ENCODE results near the gene TDRD1. TPM values are rescaled to one million over a fixed set of nuclear protein-coding genes. Genes with fewer than 3 reads are reported as not detected.
A peak's percentile ranks its signal among the peaks of the same experiment; 100 is the strongest.

TDRD1 gene
- total and polyA plus RNA-seq, 9 of the 15 experiments (the other 6 are each of a cell fraction or from before 2014, with no cell fraction given), result not detected

DNA sequence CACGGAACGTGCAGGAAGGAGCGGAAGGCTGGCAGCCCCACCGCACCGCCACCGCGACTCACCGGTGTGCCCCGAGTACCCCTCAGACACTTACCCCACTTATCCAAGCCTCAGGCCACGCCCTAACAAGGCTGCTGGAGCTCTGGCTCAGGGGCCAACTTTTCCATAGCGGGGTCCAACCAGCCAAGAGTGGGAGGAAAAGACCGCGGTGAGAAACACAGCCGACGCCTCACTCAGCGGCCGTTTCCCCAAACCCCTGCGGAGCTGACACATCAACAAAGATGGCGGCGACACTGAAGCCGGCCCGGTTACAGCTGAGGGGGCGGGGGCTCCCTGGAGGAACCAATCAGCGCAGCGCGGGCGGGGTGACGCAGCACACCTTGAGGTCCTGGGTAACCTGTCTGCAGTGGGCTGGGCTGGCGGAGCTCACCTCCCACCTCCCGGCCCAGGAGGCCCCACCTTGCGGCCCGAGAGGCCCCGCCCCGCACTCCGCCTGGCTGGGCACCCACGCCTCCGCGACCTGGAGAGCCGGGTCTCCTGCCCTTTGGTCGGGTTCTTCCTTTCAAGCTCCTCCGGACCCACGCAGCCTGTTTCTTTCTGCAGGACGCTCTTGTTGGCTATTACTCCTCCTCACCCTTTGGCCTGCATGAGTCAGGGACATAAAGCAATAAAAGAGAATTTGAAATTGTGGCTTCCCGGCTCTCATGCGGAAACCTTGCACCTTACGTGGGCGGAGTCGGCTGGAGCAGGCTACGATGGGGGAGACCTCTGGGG is 5.0 kb upstream of the TDRD1 start, which contains the start of gene CCDC186 (continued):
- TF ChIP-seq E2F4 (CRISPR knock-in tag; IDR thresholded peaks at IDR 0.05; ENCODE audit: low read depth) (0 out of 2 replicates have a peak, but pooled peaks have one; percentile 25), SP2 (IDR thresholded peaks at IDR 0.05; ENCODE audit: extremely low read depth, low read depth, low read length, poor library complexity, severe bottlenecking) (no peak), ZEB2 (IDR thresholded peaks at IDR 0.05) (peak; percentile 94), DEAF1 (CRISPR knock-in tag; IDR thresholded peaks at IDR 0.05) (no peak), USF2 (CRISPR knock-in tag; IDR thresholded peaks at IDR 0.05) (no peak), ZSCAN32 (CRISPR knock-in tag; IDR thresholded peaks at IDR 0.05) (no peak), C11orf30 (IDR thresholded peaks at IDR 0.05; ENCODE audit: low read depth) (peak; percentile 81), ATF7 (IDR thresholded peaks at IDR 0.05) (no peak; the same call in 1 of the 2 replicates), CREM (IDR thresholded peaks at IDR 0.05; ENCODE audit: low read depth) (peak; percentile 56; the same call in 1 of the 2 replicates), MAZ (CRISPR knock-in tag; conservative IDR thresholded peaks at IDR 0.05 in 1 of 2, IDR thresholded peaks at IDR 0.05 in 1 of 2) (peak in 1 of 2 experiments; percentile 53; a peak in 2 of 4 replicates), CTCFL (IDR thresholded peaks at IDR 0.05; ENCODE audit: borderline replicate concordance, insufficient read depth, low read depth, low read length, poor library complexity, severe bottlenecking) (no peak), ZNF143 (CRISPR knock-in tag; IDR thresholded peaks at IDR 0.05) (no peak)
- TF ChIP-seq, protein P1, sequence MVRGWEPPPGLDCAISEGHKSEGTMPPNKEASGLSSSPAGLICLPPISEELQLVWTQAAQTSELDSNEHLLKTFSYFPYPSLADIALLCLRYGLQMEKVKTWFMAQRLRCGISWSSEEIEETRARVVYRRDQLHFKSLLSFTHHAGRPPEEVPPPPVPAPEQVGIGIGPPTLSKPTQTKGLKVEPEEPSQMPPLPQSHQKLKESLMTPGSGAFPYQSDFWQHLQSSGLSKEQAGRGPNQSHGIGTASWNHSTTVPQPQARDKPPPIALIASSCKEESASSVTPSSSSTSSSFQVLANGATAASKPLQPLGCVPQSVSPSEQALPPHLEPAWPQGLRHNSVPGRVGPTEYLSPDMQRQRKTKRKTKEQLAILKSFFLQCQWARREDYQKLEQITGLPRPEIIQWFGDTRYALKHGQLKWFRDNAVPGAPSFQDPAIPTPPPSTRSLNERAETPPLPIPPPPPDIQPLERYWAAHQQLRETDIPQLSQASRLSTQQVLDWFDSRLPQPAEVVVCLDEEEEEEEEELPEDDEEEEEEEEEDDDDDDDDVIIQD (CRISPR knock-in tag; IDR thresholded peaks at IDR 0.05), result no peak
- TF ChIP-seq, protein P2, sequence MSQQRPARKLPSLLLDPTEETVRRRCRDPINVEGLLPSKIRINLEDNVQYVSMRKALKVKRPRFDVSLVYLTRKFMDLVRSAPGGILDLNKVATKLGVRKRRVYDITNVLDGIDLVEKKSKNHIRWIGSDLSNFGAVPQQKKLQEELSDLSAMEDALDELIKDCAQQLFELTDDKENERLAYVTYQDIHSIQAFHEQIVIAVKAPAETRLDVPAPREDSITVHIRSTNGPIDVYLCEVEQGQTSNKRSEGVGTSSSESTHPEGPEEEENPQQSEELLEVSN (IDR thresholded peaks at IDR 0.05; ENCODE audit: borderline replicate concordance in 1 of 2, extremely low read depth in 1 of 2, insufficient read depth in 1 of 2, insufficient read length in 1 of 2, low read depth in 1 of 2, low read length in 1 of 2, poor library complexity in 1 of 2, severe bottlenecking in 1 of 2), result peak in 1 of 2 experiments; percentile 19
- TF ChIP-seq, protein P3, sequence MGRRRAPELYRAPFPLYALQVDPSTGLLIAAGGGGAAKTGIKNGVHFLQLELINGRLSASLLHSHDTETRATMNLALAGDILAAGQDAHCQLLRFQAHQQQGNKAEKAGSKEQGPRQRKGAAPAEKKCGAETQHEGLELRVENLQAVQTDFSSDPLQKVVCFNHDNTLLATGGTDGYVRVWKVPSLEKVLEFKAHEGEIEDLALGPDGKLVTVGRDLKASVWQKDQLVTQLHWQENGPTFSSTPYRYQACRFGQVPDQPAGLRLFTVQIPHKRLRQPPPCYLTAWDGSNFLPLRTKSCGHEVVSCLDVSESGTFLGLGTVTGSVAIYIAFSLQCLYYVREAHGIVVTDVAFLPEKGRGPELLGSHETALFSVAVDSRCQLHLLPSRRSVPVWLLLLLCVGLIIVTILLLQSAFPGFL (CRISPR knock-in tag; IDR thresholded peaks at IDR 0.05), result no peak
